HEK293 (cell line): ENCODE data around the gene TNFRSF18.

Experiments used
- CTCF ChIA-PET: fragments of 350-600 bp; formaldehyde crosslinking; extraction: SDS; loops from one replicate; lab custom pipeline; 2021; ENCODE audit warnings: antibody characterized with exemption; lab: Yijun Ruan, JAX
- POLR2A ChIA-PET: fragments of 300-600 bp; formaldehyde crosslinking; extraction: SDS; loops from one replicate; lab custom pipeline; 2020; ENCODE audit warnings: antibody characterized with exemption, inconsistent platforms; lab: Yijun Ruan, JAX
- H3K27ac ChIP-seq: fragments of 200-500 bp; sonication (Bioruptor generic); 2 replicates; pipeline ENCODE4 v1.5.1; 2014; ENCODE audit warnings: low read depth, low read length, control low read depth, inconsistent platforms; ENCODE audit errors: extremely low read depth
- H3K36me3 ChIP-seq, 2 experiments: fragments of 200-500 bp in 1 of 2; sonication (Bioruptor generic) in 1 of 2; 1 replicate in 1 of 2; 2 replicates in 1 of 2; pipeline ENCODE4 v1.5.1; 2014 to 2017; ENCODE audit warnings: inconsistent platforms in 2 of 2, low read length in 2 of 2; ENCODE audit not compliant: control insufficient read depth in 2 of 2, insufficient read depth in 1 of 2
- H3K4me1 ChIP-seq: fragments of 200-500 bp; sonication (Bioruptor generic); 2 replicates; pipeline ENCODE4 v1.5.1; 2014; ENCODE audit warnings: mild to moderate bottlenecking, low read length, inconsistent platforms; ENCODE audit not compliant: control insufficient read depth, insufficient read depth
- H3K4me3 ChIP-seq: 2 replicates; pipeline ENCODE4 v1.5.1; 2011; ENCODE audit warnings: low read depth, mild to moderate bottlenecking, control low read depth, low read length, moderate library complexity
- H3K9me3 ChIP-seq: fragments of 200-500 bp; sonication (Bioruptor generic); 2 replicates; pipeline ENCODE4 v1.5.1; 2014; ENCODE audit warnings: low read depth, low read length, inconsistent platforms; ENCODE audit not compliant: control insufficient read depth, insufficient read depth
- BCL11A ChIP-seq: fragments of 450-650 bp; formaldehyde crosslinking; IDR thresholded peaks from 2 replicates; pipeline ENCODE4 v1.5.1; 2016; ENCODE audit warnings: low read depth, missing biosample characterization, missing genetic modification characterization
- BCL11B ChIP-seq: fragments of 450-650 bp; formaldehyde crosslinking; IDR thresholded peaks from 2 replicates; pipeline ENCODE4 v1.5.1; 2016; ENCODE audit warnings: low read depth, missing biosample characterization, missing genetic modification characterization
- EGR2 ChIP-seq: fragments of 450-650 bp; formaldehyde crosslinking; IDR thresholded peaks from 2 replicates; pipeline ENCODE4 v1.5.1; 2016; ENCODE audit warnings: low read depth, missing biosample characterization, missing genetic modification characterization
- KLF1 ChIP-seq: fragments of 450-650 bp; formaldehyde crosslinking; IDR thresholded peaks from 2 replicates; pipeline ENCODE4 v1.5.1; 2016; ENCODE audit warnings: missing biosample characterization, missing genetic modification characterization
- PRDM1 ChIP-seq: fragments of 450-650 bp; formaldehyde crosslinking; IDR thresholded peaks from 2 replicates; pipeline ENCODE4; 2016; ENCODE audit warnings: missing biosample characterization, missing genetic modification characterization
- SALL2 ChIP-seq: fragments of 450-650 bp; formaldehyde crosslinking; IDR thresholded peaks from 2 replicates; pipeline ENCODE4 v1.5.0; 2017; ENCODE audit warnings: missing biosample characterization, mild to moderate bottlenecking, missing genetic modification characterization, borderline replicate concordance
- SP2 ChIP-seq: fragments of 450-650 bp; formaldehyde crosslinking; IDR thresholded peaks from 2 replicates; pipeline ENCODE4 v1.5.1; 2016; ENCODE audit warnings: missing biosample characterization, missing genetic modification characterization
- WT1 ChIP-seq: fragments of 450-650 bp; formaldehyde crosslinking; IDR thresholded peaks from 2 replicates; pipeline ENCODE4 v1.5.1; 2016; ENCODE audit warnings: missing biosample characterization, missing genetic modification characterization
- YY1 ChIP-seq: fragments of 450-650 bp; formaldehyde crosslinking; IDR thresholded peaks from 2 replicates; pipeline ENCODE4 v1.5.1; 2018; ENCODE audit warnings: missing biosample characterization, missing genetic modification characterization
- ZBTB1 ChIP-seq: fragments of 450-650 bp; formaldehyde crosslinking; IDR thresholded peaks from 2 replicates; pipeline ENCODE4 v1.5.1; 2016; ENCODE audit warnings: missing biosample characterization, missing genetic modification characterization
- ZBTB49 ChIP-seq: fragments of 450-650 bp; formaldehyde crosslinking; IDR thresholded peaks from 2 replicates; pipeline ENCODE4 v1.5.1; 2016; ENCODE audit warnings: missing biosample characterization, missing genetic modification characterization, low read depth
- ZFHX2 ChIP-seq: fragments of 450-650 bp; formaldehyde crosslinking; conservative IDR thresholded peaks from 2 replicates; pipeline ENCODE4 v1.5.1; 2016; ENCODE audit warnings: missing biosample characterization, missing genetic modification characterization
- ZNF175 ChIP-seq: fragments of 450-650 bp; formaldehyde crosslinking; IDR thresholded peaks from 2 replicates; pipeline ENCODE4 v1.5.1; 2016; ENCODE audit warnings: missing biosample characterization, missing genetic modification characterization
- ZNF274 ChIP-seq, 2 experiments: fragments of 200-500 bp in 1 of 2; fragments of 450-650 bp in 1 of 2; sonication (Bioruptor generic) in 1 of 2; formaldehyde crosslinking in 1 of 2; IDR thresholded peaks; 2 replicates each; pipeline versions ENCODE4 v1.5.1 to v1.6.1; 2014 to 2016; ENCODE audit warnings: borderline replicate concordance in 1 of 2, inconsistent platforms in 1 of 2, low read length in 1 of 2, missing biosample characterization in 1 of 2, missing genetic modification characterization in 1 of 2
- ZNF280C ChIP-seq: fragments of 450-650 bp; formaldehyde crosslinking; IDR thresholded peaks from 2 replicates; pipeline ENCODE4 v1.5.1; 2016; ENCODE audit warnings: missing biosample characterization, missing genetic modification characterization
- ZNF354C ChIP-seq: fragments of 450-650 bp; formaldehyde crosslinking; IDR thresholded peaks from 2 replicates; pipeline ENCODE4 v1.5.1; 2016; ENCODE audit warnings: missing biosample characterization, missing genetic modification characterization, low read depth, borderline replicate concordance
- ZNF391 ChIP-seq: fragments of 450-650 bp; formaldehyde crosslinking; IDR thresholded peaks from 2 replicates; pipeline ENCODE4 v1.5.1; 2016; ENCODE audit warnings: low read depth, missing biosample characterization, missing genetic modification characterization, borderline replicate concordance
- ZNF404 ChIP-seq: fragments of 450-650 bp; formaldehyde crosslinking; IDR thresholded peaks from 2 replicates; pipeline ENCODE4 v1.5.1; 2017; ENCODE audit warnings: missing biosample characterization, missing genetic modification characterization
- ZNF555 ChIP-seq: fragments of 450-650 bp; formaldehyde crosslinking; conservative IDR thresholded peaks from 2 replicates; pipeline ENCODE4 v1.5.1; 2017; ENCODE audit warnings: missing biosample characterization, mild to moderate bottlenecking, missing genetic modification characterization, inconsistent platforms
- ZNF600 ChIP-seq: fragments of 450-650 bp; formaldehyde crosslinking; IDR thresholded peaks from 2 replicates; pipeline ENCODE4 v1.5.1; 2016; ENCODE audit warnings: missing biosample characterization, missing genetic modification characterization
- ZNF670 ChIP-seq: fragments of 450-650 bp; formaldehyde crosslinking; IDR thresholded peaks from 2 replicates; pipeline ENCODE4 v1.5.1; 2016; ENCODE audit warnings: missing biosample characterization, missing genetic modification characterization, low read depth
- ZNF785 ChIP-seq: fragments of 450-650 bp; formaldehyde crosslinking; IDR thresholded peaks from 2 replicates; pipeline ENCODE4 v1.5.1; 2016; ENCODE audit warnings: missing biosample characterization, missing genetic modification characterization
- ZSCAN30 ChIP-seq: fragments of 450-650 bp; IDR thresholded peaks from 2 replicates; pipeline ENCODE4 v1.5.1; 2018; ENCODE audit warnings: missing biosample characterization, mild to moderate bottlenecking, missing genetic modification characterization, moderate library complexity
- TF ChIP-seq, protein P1 (sequence below): IDR thresholded peaks from 2 replicates; pipeline ENCODE4 v1.6.1; 2011; ENCODE audit warnings: mild to moderate bottlenecking, low read depth, low read length, borderline replicate concordance
- TF ChIP-seq, protein P2 (sequence below): fragments of 450-650 bp; formaldehyde crosslinking; IDR thresholded peaks from 2 replicates; pipeline ENCODE4 v1.5.1; 2016; ENCODE audit warnings: missing biosample characterization, missing genetic modification characterization

The TNFRSF18 gene

GRCh38 chr1:1234180-1234808 is 27.9 kb upstream of the TNFRSF18 start:
- no peak for TF ChIP-seq ZNF354C (tag by site-specific recombination)
- TF ChIP-seq, protein P1, sequence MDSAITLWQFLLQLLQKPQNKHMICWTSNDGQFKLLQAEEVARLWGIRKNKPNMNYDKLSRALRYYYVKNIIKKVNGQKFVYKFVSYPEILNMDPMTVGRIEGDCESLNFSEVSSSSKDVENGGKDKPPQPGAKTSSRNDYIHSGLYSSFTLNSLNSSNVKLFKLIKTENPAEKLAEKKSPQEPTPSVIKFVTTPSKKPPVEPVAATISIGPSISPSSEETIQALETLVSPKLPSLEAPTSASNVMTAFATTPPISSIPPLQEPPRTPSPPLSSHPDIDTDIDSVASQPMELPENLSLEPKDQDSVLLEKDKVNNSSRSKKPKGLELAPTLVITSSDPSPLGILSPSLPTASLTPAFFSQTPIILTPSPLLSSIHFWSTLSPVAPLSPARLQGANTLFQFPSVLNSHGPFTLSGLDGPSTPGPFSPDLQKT = no peak
- TF ChIP-seq ZNF274 (IDR thresholded peaks at IDR 0.05; ENCODE audit: low read length) = no peak
- TF ChIP-seq ZNF274 (tag by site-specific recombination; IDR thresholded peaks at IDR 0.05; ENCODE audit: borderline replicate concordance) = no peak
- TF ChIP-seq ZNF404 (tag by site-specific recombination) = no peak
- TF ChIP-seq ZNF600 (tag by site-specific recombination) = 0 out of 2 replicates have a peak, but pooled peaks have one; percentile 21
- TF ChIP-seq YY1 (tag by site-specific recombination) = no peak
- TF ChIP-seq BCL11A (tag by site-specific recombination) = peak; percentile 74
- TF ChIP-seq ZNF175 (tag by site-specific recombination) = no peak
- TF ChIP-seq ZSCAN30 (tag by site-specific recombination) = no peak
- peak; percentile 32; the same call in 1 of the 2 replicates for TF ChIP-seq EGR2 (tag by site-specific recombination)
- no peak for TF ChIP-seq ZNF555
- TF ChIP-seq KLF1 (tag by site-specific recombination) = no peak
- no peak for TF ChIP-seq ZNF785 (tag by site-specific recombination)
- TF ChIP-seq WT1 = no peak
- TF ChIP-seq BCL11B = peak; percentile 85
- no peak for TF ChIP-seq SP2 (tag by site-specific recombination)
- Histone ChIP-seq H3K4me3 (no peak overlapping the region), H3K9me3 (no peaks in the 10 kb centered on the region), H3K27ac (no peak overlapping the region; the same call in 1 of the 2 replicates), H3K36me3 (peaks cover 0 to 18% of the 10 kb centered on the region in 2 experiments; a peak in 1 of 3 replicates), H3K4me1 (no peaks in the 10 kb centered on the region; the same call in 1 of the 2 replicates)
- CTCF ChIA-PET = no interaction called here
- POLR2A ChIA-PET = no interaction called here

DNA sequence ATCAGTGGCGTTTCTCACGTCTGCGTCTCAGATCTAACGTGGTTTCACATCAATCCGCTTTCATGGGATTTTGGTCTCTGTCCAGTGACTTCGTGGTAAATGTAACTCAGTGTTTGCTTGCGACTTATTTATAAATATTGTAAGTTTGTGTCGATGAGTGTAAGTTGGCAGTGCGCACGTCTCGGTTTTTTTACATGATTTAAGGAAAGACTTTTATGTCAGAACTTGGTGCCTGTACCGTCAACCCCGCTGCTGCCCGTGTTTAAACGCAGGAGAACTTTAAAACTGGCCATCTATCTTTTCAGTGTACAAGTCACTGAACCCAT is 27.1 kb upstream of the TNFRSF18 start:
- Histone ChIP-seq H3K4me1 (no peaks in the 10 kb centered on the region; the same call in 1 of the 2 replicates), H3K4me3 (no peak overlapping the region)
- no peak for TF ChIP-seq PRDM1 (tag by site-specific recombination)
- no peak for TF ChIP-seq ZNF280C (tag by site-specific recombination)
- TF ChIP-seq ZFHX2 (tag by site-specific recombination) = no peak
- TF ChIP-seq ZBTB1 (tag by site-specific recombination) = no peak
- TF ChIP-seq, protein P2, sequence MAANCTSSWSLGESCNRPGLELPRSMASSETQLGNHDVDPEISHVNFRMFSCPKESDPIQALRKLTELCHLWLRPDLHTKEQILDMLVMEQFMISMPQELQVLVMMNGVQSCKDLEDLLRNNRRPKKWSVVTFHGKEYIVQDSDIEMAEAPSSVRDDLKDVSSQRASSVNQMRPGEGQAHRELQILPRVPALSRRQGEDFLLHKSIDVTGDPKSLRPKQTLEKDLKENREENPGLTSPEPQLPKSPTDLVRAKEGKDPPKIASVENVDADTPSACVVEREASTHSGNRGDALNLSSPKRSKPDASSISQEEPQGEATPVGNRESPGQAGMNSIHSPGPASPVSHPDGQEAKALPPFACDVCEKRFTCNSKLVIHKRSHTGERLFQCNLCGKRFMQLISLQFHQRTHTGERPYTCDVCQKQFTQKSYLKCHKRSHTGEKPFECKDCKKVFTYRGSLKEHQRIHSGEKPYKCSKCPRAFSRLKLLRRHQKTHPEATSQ (tag by site-specific recombination) = no peak
- no peak for TF ChIP-seq ZNF391 (tag by site-specific recombination)
- TF ChIP-seq ZNF670 (tag by site-specific recombination) = no peak
- TF ChIP-seq ZBTB49 = no peak
- TF ChIP-seq SALL2 (tag by site-specific recombination) = no peak

More for the DNA sequence above, 27.1 kb upstream of the TNFRSF18 start:
- POLR2A ChIA-PET = no interaction called here
- Histone ChIP-seq H3K27ac (peak overlapping the region; percentile 90; the same call in 1 of the 2 replicates), H3K36me3 (peaks cover 0 to 25% of the 10 kb centered on the region in 2 experiments; a peak in 1 of 3 replicates), H3K9me3 (no peaks in the 10 kb centered on the region)
- CTCF ChIA-PET = no interaction called here
